ENCODE results near the gene TMEM168. TPM values are rescaled to one million over a fixed set of nuclear protein-coding genes. Genes with fewer than 3 reads are reported as not detected.
"Not testable (repeated sequence)": the region's sequence is repeated elsewhere in the genome, so short reads cannot be mapped to it uniquely, and the experiment has no call there.

TMEM168 gene
- total RNA-seq, 1 donor from 2014 or later: 36.3 TPM

- no peak for DNase-seq
These were observed 10.5 kb downstream of the TMEM168 start for GRCh38 chr7:112779667-112780066.

- no peak for DNase-seq
These were observed 12.8 kb downstream of the TMEM168 start for GRCh38 chr7:112777406-112777805.

- no peak for DNase-seq
These were observed 19.0 kb downstream of the TMEM168 start for GRCh38 chr7:112771166-112771565.

- DNase-seq: no peak
These were observed 20.1 kb downstream of the TMEM168 start for GRCh38 chr7:112770051-112770450.

- no peak for DNase-seq
These were observed 25.1 kb downstream of the TMEM168 start for GRCh38 chr7:112765105-112765504.

- no peak for DNase-seq
These were observed 26.2 kb downstream of the TMEM168 start for GRCh38 chr7:112763996-112764395.

- no peak for DNase-seq
These were observed 26.9 kb downstream of the TMEM168 start for GRCh38 chr7:112763298-112763697.

- no peak for DNase-seq
These were observed 30.3 kb downstream of the TMEM168 start for GRCh38 chr7:112759905-112760304.

- no peak for DNase-seq
These were observed 32.9 kb downstream of the TMEM168 start for GRCh38 chr7:112757337-112757736.

GRCh38 chr7:112753298-112753697, 36.9 kb downstream of the TMEM168 start:
- DNase-seq: no peak

GRCh38 chr7:112752576-112752975, 37.6 kb downstream of the TMEM168 start:
- no peak for DNase-seq

GRCh38 chr7:112749775-112750174, 40.4 kb downstream of the TMEM168 start:
- no peak for DNase-seq

- no peak for DNase-seq
These were observed 41.8 kb downstream of the TMEM168 start for GRCh38 chr7:112748381-112748780.

GRCh38 chr7:112745635-112746034, 44.6 kb downstream of the TMEM168 start:
- no peak for DNase-seq

GRCh38 chr7:112744818-112745217, 45.4 kb downstream of the TMEM168 start:
- DNase-seq: no peak

GRCh38 chr7:112743811-112744210, 46.4 kb downstream of the TMEM168 start:
- no peak for DNase-seq

- no peak for DNase-seq
These were observed 49.5 kb downstream of the TMEM168 start for GRCh38 chr7:112740667-112741066.

- no peak for DNase-seq
These were observed 50.6 kb downstream of the TMEM168 start for GRCh38 chr7:112739436-112740180.

- no peak for DNase-seq
These were observed 54.9 kb downstream of the TMEM168 start for GRCh38 chr7:112735261-112735660.

GRCh38 chr7:112731324-112731723, 58.9 kb downstream of the TMEM168 start:
- not testable (repeated sequence) for DNase-seq

GRCh38 chr7:112726076-112726475, 64.1 kb downstream of the TMEM168 start:
- no peak for DNase-seq

GRCh38 chr7:112723416-112723815, 66.8 kb downstream of the TMEM168 start:
- no peak for DNase-seq

GRCh38 chr7:112721366-112721765, 68.8 kb downstream of the TMEM168 start:
- no peak for DNase-seq

- no peak for DNase-seq
These were observed 74.7 kb downstream of the TMEM168 start for GRCh38 chr7:112715525-112715924.

- DNase-seq: no peak
These were observed 75.3 kb downstream of the TMEM168 start for GRCh38 chr7:112714917-112715316.

Measured in occipital lobe (tissue), 2 donors.